NCI-H2227 (cell line): Measurements from ENCODE around the gene CEP68.
"Not testable (repeated sequence)": the region's sequence is repeated elsewhere in the genome, so short reads cannot be mapped to it uniquely, and the experiment has no call there.

Experiments
- DNase-seq: peaks from one replicate; lab custom pipeline; 2025; ENCODE audit not compliant: unreplicated experiment; lab: John Stamatoyannopoulos, UW

CEP68 gene

DNA sequence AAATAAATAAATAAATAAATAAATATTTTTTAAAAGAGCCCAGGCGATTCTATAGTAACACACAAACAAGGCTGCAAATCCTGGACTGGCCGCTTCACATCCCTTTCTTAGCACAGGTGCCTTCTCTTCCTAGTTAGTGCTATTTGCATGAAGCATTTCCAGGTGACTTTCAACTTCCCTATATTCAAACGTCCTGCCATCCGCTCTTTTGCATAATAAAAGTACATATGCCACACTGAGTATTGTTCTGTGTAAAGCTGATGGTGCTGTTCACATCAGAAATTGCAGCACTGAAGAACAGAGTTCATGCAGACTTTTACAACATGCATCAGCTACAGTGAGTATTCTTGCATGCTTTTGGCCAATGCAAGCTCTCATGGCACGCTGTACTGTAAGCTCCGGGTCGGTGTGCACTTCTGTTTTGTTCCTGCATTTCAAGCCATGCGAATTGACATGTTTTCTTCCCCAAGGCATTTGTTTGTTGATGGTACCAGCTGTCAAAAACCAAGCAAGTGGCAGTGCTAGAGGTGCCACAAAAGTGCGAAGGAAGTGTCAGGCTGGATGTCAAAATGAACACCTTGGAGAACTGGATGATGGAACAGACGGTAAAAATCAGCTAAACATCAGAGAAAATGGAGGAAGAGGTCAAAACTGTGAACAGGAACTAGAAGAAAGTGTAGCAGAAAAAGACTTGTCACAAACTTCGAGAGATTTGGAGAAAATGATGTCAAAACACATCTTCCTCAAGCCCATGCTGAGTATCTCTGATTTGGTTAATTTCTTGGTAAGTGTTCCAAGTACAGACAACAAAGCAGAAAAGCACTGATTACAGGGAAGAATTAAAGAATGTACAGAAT is 25.5 kb upstream of the CEP68 start:
- no peak for DNase-seq

GRCh38 chr2:65031341-65032018 is 24.7 kb upstream of the CEP68 start:
- no peak for DNase-seq

DNA sequence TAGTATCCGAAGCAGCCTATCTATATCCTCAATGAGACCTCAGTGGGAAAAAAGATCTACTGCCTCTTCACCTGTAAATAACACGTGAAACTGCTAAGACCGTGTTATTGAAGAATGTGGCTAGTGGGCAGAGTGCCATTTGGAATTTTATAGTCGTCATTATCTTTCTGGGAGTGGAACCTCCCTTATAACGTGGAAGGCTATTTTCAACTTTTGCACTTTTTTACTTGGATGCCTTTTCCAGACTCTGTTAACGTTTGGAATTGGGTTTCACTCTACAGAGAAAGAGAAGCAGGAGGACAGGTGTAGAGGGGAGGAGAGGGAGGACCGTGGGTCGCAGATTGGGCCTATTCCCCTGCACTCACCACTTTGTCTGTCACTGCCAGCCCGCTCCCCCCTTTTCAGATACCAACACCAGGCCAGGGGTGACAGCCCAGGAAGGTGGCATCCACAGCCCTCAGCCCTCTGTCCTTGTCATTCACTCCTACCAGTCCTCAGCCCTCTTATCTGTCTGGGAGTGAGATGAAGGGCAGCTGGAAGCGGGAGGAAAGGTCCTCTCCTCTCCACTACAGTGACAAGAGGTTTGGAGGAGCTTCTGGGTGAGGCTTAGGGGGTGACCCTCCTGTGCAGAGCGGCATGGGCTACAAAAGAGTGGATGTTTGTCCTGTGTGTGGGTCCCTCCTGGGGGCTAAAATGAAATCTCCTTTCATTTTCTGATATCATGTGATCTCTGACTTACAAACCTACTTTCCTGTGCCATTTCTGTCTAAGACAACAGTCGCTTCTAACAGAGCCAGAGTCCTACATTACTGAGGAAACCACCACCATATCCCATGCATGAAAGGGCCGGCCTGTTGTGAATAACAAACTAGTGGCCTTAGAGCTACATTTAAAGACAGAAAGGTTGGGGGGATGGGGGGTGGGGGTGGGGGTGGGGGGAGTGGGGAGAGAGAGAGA is 23.9 kb upstream of the CEP68 start:
- DNase-seq = no peak

DNA sequence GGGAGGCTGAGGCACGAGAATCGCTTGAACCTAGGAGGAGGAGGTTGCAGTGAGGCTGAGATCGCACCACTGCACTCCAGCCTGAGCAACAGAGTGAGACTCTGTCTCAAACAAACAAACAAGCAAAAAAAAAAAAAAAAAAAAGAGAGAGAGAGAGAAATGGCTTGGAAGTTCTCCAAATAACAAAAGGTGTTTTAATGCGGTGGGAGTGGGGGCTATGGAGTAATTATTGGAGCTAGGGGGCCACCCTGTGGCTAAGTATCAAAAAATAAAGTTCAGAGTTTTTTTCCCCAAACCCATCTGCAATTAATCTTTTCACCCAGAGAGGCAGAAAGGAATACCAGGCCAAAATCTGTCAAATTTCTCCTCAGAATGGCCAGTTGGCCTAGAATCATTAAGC is 23.0 kb upstream of the CEP68 start:
- no peak for DNase-seq

GRCh38 chr2:65033667-65034066 is 22.5 kb upstream of the CEP68 start:
- DNase-seq = not testable (repeated sequence)

GRCh38 chr2:65035351-65035943 is 20.8 kb upstream of the CEP68 start:
- no peak for DNase-seq

DNA sequence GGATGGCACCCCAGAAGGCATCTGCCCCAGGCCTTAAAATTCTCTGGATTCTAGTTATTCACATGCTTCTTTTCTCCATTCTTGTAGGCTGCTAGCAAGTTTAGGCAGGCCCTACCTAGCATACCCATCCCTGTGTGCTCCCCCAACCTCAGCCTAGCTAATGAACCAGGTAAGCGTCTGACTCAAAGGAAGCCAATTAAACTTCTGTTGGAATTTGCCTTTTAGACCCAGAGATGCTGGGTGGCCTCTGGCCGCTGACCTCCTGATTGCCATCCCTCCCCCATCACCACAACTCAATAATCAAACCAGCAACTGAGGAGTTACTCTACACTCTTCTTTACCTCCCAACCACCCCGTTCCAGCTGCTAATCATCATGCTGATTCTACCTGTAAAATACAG is 19.0 kb upstream of the CEP68 start:
- DNase-seq = no peak

DNA sequence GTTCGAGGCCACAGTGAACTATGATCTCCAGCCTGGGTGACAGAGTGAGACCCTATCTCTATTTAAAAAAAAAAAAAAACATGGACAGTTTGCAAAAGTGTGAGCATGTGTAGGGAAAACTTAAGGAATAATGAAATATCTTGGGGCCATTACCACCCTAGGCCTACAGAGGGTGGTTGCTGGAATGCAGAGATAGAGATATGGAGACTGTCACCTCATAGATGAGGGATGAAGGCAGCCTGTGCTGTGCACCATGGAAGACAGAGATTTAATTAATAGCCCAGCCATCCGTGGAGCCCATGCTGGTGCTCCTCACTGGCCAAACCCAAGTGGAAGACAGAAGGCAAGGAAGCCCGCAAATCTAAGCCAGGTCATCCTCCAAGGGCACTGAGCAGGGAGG is 16.6 kb upstream of the CEP68 start:
- DNase-seq = no peak

DNA sequence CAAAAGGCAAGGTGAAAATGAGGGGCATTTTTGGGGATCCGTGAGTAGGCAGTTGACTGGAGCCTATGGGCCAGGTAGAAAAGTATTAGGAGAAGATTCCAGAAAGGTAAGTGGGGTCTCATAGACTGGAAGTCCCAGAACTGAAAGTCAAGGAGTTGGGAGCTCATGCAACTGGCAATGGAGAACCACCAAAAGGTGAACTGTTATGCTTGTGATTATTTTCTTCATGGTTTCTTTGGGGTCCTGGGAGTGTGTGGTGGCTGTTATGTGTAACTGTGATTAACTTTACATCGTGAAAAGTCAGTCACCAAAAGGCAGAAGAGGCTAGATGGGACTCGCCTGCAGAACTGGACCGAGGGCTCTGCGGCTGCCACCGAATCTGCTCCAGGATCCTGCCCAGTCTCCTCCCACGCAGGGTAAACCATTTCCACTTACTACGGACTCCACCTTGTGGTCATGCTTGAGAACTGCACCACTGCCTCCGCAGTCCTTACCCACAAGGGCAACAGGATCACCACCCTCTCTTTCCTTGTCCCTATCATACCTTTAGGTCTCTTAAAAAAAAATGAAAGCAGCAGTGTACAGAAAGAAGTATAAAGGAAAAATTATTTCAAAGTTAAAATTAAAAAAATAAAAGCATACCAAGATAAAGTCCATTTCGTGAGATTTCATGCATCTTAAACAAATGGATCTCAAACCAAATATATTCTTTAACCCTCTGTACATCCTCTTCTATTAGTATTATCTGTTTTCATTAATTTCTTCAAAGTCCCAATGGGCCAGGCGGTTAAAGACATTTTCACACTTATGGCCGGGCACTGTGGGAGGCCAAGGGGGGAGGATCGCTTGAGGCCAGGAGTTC is 15.6 kb upstream of the CEP68 start:
- DNase-seq = peak; percentile 84

DNA sequence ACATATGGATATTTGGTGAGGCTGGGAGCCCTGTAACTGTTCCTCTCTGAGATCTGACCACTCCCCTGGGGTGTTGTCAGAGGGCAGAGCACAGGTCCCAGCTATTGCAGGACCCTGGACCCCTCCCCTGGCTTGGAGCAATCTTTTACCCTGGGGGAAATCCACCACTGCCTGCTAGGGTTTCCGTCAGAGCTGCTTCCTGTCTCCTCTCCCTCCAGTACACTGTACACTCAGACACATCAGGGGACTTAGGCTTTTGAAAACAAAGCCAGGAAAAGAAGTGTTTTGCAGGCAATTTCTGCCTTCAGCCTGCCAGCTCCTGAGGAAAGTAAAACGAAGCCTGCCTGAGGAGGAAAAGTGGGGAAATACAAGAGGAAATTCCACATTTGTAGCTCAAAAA is 13.2 kb upstream of the CEP68 start:
- no peak for DNase-seq

DNA sequence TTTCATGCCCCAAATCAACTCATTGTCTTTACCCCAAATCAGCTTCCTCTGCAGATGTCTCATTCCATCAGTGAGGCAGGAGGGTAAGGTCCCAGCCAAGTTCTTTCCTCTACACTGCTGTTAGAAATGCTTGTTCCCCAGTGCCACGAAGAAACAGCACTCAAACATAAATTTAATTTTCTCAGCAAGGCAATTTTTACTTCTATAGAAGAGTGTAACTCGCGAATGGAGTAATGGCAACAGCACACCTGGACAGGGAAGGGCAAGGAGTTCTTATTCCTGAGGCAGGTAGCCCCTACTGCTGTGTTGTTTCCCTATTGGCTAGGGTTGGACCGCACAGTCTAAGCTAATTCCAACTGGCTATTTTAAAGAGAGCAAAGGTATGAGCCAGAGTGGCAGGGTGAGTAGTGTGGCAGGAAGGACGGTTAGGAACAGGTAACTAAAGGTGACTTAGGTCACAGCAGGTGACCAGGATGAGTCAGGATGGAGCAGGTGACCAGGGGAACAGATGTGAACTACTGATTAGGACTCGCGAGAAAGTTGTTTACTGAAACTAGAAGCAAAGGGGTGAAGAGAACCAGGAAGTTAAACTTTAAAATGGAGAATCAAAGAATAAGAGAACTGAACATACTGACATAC is 12.0 kb upstream of the CEP68 start:
- DNase-seq = no peak

GRCh38 chr2:65045651-65046050 is 10.6 kb upstream of the CEP68 start:
- no peak for DNase-seq

DNA sequence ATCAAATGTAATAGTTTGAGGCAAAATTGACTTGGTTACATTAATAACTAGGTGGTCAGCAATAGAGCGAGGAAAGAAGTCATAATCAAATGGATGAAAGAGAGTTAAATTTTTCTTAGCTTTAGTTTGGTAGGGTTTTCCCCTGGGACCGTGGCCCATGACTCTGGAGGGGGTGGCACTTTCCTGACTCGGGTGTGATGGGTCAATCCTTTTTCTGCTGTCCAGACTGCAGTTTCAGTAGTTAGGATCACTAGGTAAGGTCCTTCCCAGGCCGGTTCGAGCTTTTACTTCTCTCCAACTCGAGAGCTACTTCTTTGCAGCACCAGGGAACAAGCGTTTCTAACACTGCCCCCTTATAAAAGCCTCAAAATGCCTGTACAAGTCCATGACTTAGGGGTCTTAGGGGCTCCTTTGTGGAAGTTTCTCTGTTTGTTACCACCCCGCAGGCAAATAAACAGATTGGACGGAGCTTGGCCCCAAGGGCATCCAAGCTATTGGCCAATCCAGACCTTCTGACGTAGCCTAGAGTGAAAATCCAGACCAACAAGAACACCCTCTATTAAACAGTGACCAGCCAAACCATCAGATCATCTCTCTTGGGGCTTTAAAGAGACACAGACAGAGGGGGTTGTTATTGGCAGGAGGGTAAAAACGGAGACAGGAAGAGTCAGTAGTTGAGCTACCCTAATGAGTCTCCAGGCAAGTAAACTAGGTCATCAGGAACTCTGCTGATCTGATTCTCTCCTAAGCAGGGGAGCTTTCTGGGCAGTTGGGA is 9.4 kb upstream of the CEP68 start:
- no peak for DNase-seq

- DNase-seq = no peak
These were observed 7.1 kb upstream of the CEP68 start for GRCh38 chr2:65049010-65049639.

DNA sequence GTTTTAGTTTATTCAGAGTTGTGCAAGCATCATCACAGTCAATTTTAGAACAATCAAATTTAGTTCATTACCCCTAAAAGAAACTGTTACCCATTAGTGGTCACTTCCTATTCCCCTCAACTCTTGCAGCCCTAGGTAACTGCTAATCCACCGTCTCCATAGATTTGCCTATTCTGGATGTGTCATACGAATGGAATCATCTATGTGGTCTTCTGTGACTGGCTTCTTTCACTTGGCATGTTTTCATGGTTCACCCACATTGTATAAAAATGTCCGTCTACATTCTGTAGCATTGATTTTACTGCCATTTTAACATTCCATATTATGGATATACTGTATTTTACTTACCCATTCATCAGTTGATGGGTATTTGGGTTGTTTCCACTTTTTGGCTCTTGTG is 5.3 kb upstream of the CEP68 start:
- no peak for DNase-seq

DNA sequence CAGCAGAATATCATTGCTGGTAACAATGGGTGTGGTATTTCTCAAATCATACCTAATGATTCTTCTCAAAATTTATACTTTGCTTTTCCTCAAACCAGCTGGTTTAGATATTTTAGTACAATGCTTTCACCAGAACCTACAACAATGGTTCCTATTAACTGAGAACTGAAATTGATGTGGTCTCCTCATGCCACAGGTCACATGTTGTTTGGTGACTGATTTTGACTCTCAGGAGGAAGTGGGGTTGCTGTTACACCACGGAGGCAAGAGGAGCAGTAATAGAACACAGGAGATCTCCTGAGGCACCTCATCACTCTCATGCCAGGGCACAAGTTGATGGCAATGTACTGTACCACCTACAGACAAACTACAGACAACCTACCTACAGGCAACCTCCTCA is 3.0 kb upstream of the CEP68 start:
- no peak for DNase-seq

DNA sequence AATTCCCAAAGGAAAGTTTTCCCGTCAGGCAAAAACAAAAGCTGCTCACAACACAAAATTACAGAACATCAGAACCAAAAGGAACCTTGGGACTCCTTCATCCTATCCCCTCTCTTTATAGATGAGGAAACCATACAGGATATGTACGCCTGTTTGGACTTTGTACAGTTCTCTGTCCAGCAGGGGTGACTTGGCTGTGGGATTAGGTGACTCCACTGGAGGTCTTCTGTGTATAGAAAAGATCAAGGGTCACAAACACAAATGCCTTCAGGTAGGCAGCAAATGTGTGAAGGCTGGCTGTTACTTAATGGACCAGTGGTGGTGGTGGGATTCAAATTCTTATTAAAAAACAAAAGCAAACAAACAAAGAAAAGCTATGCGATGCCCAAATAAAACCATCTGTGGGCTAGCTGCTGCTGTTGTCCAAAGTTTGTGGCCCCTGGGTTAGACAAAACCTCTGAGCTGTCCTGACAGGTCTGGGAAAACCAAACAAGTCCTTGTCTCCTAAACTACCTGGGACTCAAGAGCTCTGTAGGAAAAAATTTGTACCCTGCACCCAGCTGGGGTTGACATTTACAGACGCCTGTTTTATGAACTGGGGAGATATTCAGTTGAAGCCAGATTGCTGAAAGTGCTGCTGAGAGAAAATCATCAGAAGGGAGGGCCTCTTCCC is 1.3 kb upstream of the CEP68 start:
- DNase-seq = no peak
